Gastrocnemius medialis (tissue), 4 donors: ENCODE data around the gene CTIF.

Experiments used
- CTCF ChIP-seq, 5 experiments: fragments of 450-650 bp in 3 of 5; fragments of 200-600 bp in 2 of 5; sonication (generic) in 2 of 5; IDR thresholded peaks in 4 of 5; conservative IDR thresholded peaks in 1 of 5; 1 replicate in 4 of 5; 2 replicates in 1 of 5; pipeline ENCODE4 v1.5.1; 2016 to 2019; ENCODE audit warnings: antibody characterized with exemption in 5 of 5, mild to moderate bottlenecking in 3 of 5, moderate library complexity in 3 of 5
- POLR2A ChIP-seq, 2 donors: fragments of 450-650 bp; IDR thresholded peaks; one replicate each; pipeline ENCODE4 v1.6.1; 2017; ENCODE audit warnings: antibody characterized with exemption in 2 of 2, mild to moderate bottlenecking in 2 of 2, moderate library complexity in 2 of 2

- TF ChIP-seq CTCF (IDR thresholded peaks at IDR 0.05 in 4 of 5, conservative IDR thresholded peaks at IDR 0.05 in 1 of 5) (no peak), POLR2A (IDR thresholded peaks at IDR 0.05) (no peak)
Measured at GRCh38 chr18:48578289-48578688, 39.5 kb downstream of the CTIF start.
